ENCODE data around the gene SELENON.

SELENON gene

DNA sequence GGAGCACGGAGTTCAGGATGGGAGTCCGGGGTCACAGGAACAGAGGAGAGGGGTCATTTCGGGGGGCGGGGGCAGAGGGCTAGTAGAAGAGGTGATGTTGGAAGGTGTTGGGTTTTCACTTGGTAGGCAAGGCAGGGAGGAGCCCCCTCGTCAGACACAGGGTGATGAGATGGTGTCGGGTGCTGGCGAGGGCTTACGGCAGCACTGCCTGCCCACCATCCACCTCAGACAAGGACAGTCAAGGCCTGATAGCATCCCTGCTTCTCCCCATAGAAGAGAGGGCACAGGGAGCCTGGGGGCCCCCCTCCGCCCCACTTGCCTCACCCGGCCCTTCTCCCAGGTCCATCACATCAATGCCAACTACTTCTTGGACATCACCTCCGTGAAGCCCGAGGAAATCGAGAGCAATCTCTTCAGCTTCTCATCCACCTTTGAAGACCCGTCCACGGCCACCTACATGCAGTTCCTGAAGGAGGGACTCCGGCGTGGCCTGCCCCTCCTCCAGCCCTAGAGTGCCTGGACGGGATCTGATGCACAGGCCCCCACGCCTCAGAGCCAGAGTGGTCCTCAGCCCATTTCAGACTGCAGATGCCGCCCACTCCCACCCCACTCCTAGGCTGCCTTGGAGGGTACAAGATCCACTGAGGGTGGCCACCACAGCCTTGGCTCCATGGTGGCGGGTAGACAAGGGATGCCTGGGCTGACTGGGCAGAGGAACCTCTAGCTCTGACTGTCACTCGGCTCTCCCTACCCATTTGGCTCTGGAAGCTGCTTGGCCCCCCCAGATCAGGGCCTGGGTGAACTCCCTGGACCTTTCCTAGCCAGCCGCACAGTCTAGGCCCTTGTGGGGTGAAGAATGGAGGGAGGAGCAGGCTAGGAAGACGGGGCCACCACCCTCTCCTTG, 15.5 kb downstream of the SELENON start:
- no peak overlapping the region for H3K4me3 ChIP-seq (ENCODE audit: low read depth, low read length)
- no peak for TF ChIP-seq CTCF (IDR thresholded peaks at IDR 0.05; ENCODE audit: low read depth, low read length, missing control alignments)
- no peak for DNase-seq (ENCODE audit: low read depth)

DNA sequence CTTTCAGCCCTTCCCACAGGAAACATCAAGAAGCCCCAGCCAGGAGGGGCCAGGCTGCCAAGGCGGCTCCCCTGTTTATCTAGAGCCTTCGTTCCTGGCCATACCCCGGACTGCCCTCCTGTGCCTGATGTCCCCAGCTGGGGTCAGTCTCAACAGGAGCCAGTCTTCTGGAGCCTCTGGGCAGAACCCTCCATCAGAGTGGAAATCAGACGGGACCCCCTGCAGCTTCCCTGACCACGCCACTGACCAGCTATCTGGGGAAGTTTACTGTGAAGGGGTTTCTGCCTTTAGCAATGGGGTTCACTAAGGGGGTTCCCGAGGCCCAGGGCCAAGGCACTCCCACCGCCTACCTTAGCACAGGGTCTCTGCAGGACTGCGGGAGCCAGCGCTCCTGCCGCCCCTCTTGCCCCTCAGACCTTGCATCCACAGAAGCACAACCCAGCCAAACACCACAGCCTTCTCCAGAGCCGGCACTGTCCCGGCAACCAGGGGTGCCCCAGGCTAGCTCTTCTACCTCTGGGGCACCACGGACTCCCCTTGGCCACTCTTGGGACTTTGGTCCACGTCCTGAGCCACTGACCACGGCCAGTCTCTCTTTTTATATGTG, 16.2 kb downstream of the SELENON start:
- H3K4me3 ChIP-seq (ENCODE audit: low read depth, low read length), result no peak overlapping the region
- no peak for DNase-seq (ENCODE audit: low read depth)
- no peak for TF ChIP-seq CTCF (IDR thresholded peaks at IDR 0.05; ENCODE audit: low read depth, low read length, missing control alignments)

DNA sequence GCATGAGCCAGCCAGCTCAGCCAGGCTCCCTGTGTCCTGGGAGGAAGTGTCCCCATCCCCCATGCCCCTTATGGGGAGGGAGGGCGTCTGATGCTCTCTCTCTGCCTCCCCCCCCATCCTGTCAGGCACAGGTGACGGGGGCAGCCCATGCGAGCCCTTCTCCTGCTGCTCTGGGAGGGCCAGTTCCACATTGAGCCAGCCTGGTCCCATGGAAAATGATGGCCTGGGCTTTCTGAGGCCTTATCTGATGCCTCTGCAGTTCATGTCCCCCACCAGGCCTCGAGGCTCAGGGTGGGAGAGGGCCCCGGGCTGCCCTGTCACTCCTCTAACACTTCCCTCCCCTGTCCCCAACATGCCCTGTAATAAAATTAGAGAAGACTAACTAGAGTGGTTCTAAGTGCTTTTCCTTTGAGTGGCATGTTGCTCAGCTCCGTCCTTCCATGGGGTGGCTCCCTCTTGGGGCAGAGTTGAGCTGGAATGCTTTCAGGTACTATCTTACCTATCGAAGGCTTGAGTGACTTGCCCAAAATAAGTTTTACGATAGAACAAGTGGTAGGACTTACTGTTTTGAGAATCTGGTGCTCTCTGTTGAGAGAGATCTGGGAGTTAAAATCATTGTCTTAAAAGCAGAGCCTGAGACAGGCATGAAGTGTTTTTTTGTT, 18.0 kb downstream of the SELENON start:
- DNase-seq (ENCODE audit: low read depth), result no peak
- H3K4me3 ChIP-seq (ENCODE audit: low read depth, low read length), result no peak overlapping the region
- TF ChIP-seq CTCF (IDR thresholded peaks at IDR 0.05; ENCODE audit: low read depth, low read length, missing control alignments), result no peak

- H3K4me3 ChIP-seq (ENCODE audit: low read depth, low read length), result no peak overlapping the region; the same call in 1 of the 2 replicates
- DNase-seq (ENCODE audit: low read depth), result no peak
Measured at GRCh38 chr1:25818569-25818968, 18.6 kb downstream of the SELENON start.

GRCh38 chr1:25819491-25820246, 19.7 kb downstream of the SELENON start, which contains the start of gene MTFR1L:
TSS of gene MTFR1L (plus strand) at chr1:25819954. CDS start at chr1:25823105, 3,151 bp downstream.
- H3K4me3 ChIP-seq (ENCODE audit: low read depth, low read length), result peak within 1 kb of the TSS; percentile 83
- peak; percentile 76 for DNase-seq (ENCODE audit: low read depth)
- no peak for TF ChIP-seq CTCF (IDR thresholded peaks at IDR 0.05; ENCODE audit: low read depth, low read length, missing control alignments)

More at GRCh38 chr1:25818569-25818968, 18.6 kb downstream of the SELENON start:
- no peak for TF ChIP-seq CTCF (IDR thresholded peaks at IDR 0.05; ENCODE audit: low read depth, low read length, missing control alignments)
